H1 (cell line): ENCODE measurements around the gene ZNF521. TPM values are rescaled to one million over a fixed set of nuclear protein-coding genes. Genes with fewer than 3 reads are reported as not detected.

Experiments used
- CTCF ChIA-PET: fragments of 300-600 bp; sonication (Branson Sonifier 250); formaldehyde crosslinking; loops from one replicate; lab custom pipeline; 2021; ENCODE audit not compliant: partially characterized antibody; lab: Charles Lee
- POLR2A ChIA-PET: fragments of 300-600 bp; sonication (Branson Sonifier 250); formaldehyde crosslinking; loops from one replicate; lab custom pipeline; 2021; ENCODE audit warnings: inconsistent platforms; ENCODE audit not compliant: partially characterized antibody; lab: Charles Lee
- DNase-seq, 2 experiments: peaks; one replicate each; pipeline versions ENCODE4 v3.0.0 to v3.0.0-alpha.2; 2010 to 2022; ENCODE audit warnings: low spot score in 2 of 2, low read depth in 1 of 2, mixed read lengths in 1 of 2
- FAIRE-seq: peaks from 2 replicates; lab custom pipeline; 2011; peaks lifted over from hg19 to GRCh38; lab: Jason Lieb, UNC
- H2AFZ ChIP-seq: 2 replicates; pipeline ENCODE4 v1.8.1; 2012; ENCODE audit warnings: low read length, inconsistent platforms
- H2AK5ac ChIP-seq: 2 replicates; pipeline ENCODE4 v1.6.1; 2013; ENCODE audit warnings: low read depth, low read length
- H2BK120ac ChIP-seq: replicated peaks from 2 replicates; pipeline ENCODE3; 2013; ENCODE audit warnings: low read depth, low read length, inconsistent platforms
- H2BK12ac ChIP-seq: 2 replicates; pipeline ENCODE4 v1.6.1; 2013; ENCODE audit warnings: low read depth, low read length
- H2BK15ac ChIP-seq: 2 replicates; pipeline ENCODE4 v1.6.1; 2013; ENCODE audit warnings: low read length
- H2BK20ac ChIP-seq: 2 replicates; pipeline ENCODE4 v1.6.1; 2013; ENCODE audit warnings: low read length
- H2BK5ac ChIP-seq: 2 replicates; pipeline ENCODE4 v1.6.1; 2013; ENCODE audit warnings: low read depth, low read length
- H3K14ac ChIP-seq: 2 replicates; pipeline ENCODE4 v1.6.1; 2013; ENCODE audit warnings: inconsistent platforms; ENCODE audit not compliant: insufficient read length
- H3K18ac ChIP-seq: 2 replicates; pipeline ENCODE4 v1.6.1; 2013; ENCODE audit warnings: low read length; ENCODE audit errors: extremely low read depth
- H3K23ac ChIP-seq: 2 replicates; pipeline ENCODE4 v1.6.1; 2013; ENCODE audit warnings: inconsistent platforms; ENCODE audit not compliant: insufficient read length
- H3K23me2 ChIP-seq: 2 replicates; pipeline ENCODE4 v1.6.1; 2013; ENCODE audit warnings: low read depth, low read length
- H3K27ac ChIP-seq: 2 replicates; pipeline ENCODE4 v1.6.1; 2011; ENCODE audit warnings: low read depth, low read length, inconsistent platforms
- H3K27me3 ChIP-seq, 4 experiments: replicated peaks in 1 of 4; 1 replicate in 1 of 4; 2 replicates in 3 of 4; pipeline versions ENCODE4 v1.6.1 to v1.8.1; 2011 to 2013; ENCODE audit warnings: low read length in 3 of 4, mild to moderate bottlenecking in 3 of 4, inconsistent platforms in 2 of 4, mixed read lengths in 2 of 4, moderate library complexity in 1 of 4; ENCODE audit not compliant: control insufficient read depth in 3 of 4, insufficient read depth in 3 of 4; ENCODE audit errors: extremely low read depth in 1 of 4
- H3K36me3 ChIP-seq, 4 experiments: 2 replicates each; pipeline versions ENCODE4 v1.6.1 to v1.8.1; 2011 to 2013; ENCODE audit warnings: mild to moderate bottlenecking in 4 of 4, low read length in 3 of 4, moderate library complexity in 2 of 4, control low read depth in 1 of 4, inconsistent platforms in 1 of 4; ENCODE audit not compliant: insufficient read depth in 4 of 4, control insufficient read depth in 2 of 4
- H3K4ac ChIP-seq: replicated peaks from 2 replicates; pipeline ENCODE3; 2013; ENCODE audit warnings: low read length, low read depth, mixed read lengths, inconsistent platforms; ENCODE audit not compliant: insufficient read length
- H3K4me1 ChIP-seq, 4 experiments: replicated peaks in 1 of 4; 1 replicate in 1 of 4; 2 replicates in 3 of 4; pipeline versions ENCODE4 v1.6.1 to v1.8.1; 2011 to 2013; ENCODE audit warnings: low read length in 3 of 4, inconsistent platforms in 2 of 4, mixed read lengths in 1 of 4; ENCODE audit not compliant: insufficient read depth in 4 of 4, control insufficient read depth in 3 of 4
- H3K4me2 ChIP-seq, 2 experiments: 2 replicates each; pipeline versions ENCODE4 v1.6.1 to v1.8.1; 2011 to 2013; ENCODE audit warnings: low read depth in 2 of 2, low read length in 2 of 2, control low read depth in 1 of 2, inconsistent platforms in 1 of 2, mild to moderate bottlenecking in 1 of 2; ENCODE audit not compliant: insufficient read depth in 1 of 2
- H3K4me3 ChIP-seq, 4 experiments: fragments of 200-600, 300-600 bp in 1 of 4; sonication (generic), shearing (Covaris generic), sonication (Bioruptor Twin) in 1 of 4; 2 replicates each; pipeline versions ENCODE4 v1.5.1 to v1.8.1; 2011 to 2016; ENCODE audit warnings: low read length in 4 of 4, low read depth in 3 of 4, control low read depth in 2 of 4, inconsistent platforms in 2 of 4, mild to moderate bottlenecking in 2 of 4, mixed read lengths in 1 of 4, moderate library complexity in 1 of 4; ENCODE audit not compliant: insufficient read depth in 2 of 4; ENCODE audit errors: extremely low read depth in 1 of 4
- H3K56ac ChIP-seq: replicated peaks from 2 replicates; pipeline ENCODE3; 2013; ENCODE audit warnings: low read depth, mild to moderate bottlenecking, mixed read lengths, low read length, inconsistent platforms; ENCODE audit not compliant: insufficient read length
- H3K79me1 ChIP-seq: 2 replicates; pipeline ENCODE4 v1.6.1; 2013; ENCODE audit warnings: low read depth, low read length, control low read depth
- H3K79me2 ChIP-seq, 2 experiments: 2 replicates each; pipeline versions ENCODE4 v1.6.1 to v1.8.1; 2012 to 2013; ENCODE audit warnings: low read length in 2 of 2, mild to moderate bottlenecking in 2 of 2, inconsistent platforms in 1 of 2; ENCODE audit not compliant: insufficient read depth in 2 of 2, control insufficient read depth in 1 of 2
- H3K9ac ChIP-seq, 4 experiments: replicated peaks in 1 of 4; 1 replicate in 1 of 4; 2 replicates in 3 of 4; pipeline versions ENCODE4 v1.6.1 to v1.8.1; 2011 to 2013; ENCODE audit warnings: low read depth in 3 of 4, low read length in 3 of 4, control low read depth in 2 of 4, mild to moderate bottlenecking in 2 of 4, moderate library complexity in 2 of 4, inconsistent platforms in 1 of 4; ENCODE audit errors: extremely low read depth in 1 of 4
- H3K9me3 ChIP-seq, 2 experiments: 2 replicates each; pipeline versions ENCODE4 v1.6.1 to v1.8.1; 2012 to 2013; ENCODE audit warnings: mild to moderate bottlenecking in 2 of 2, moderate library complexity in 2 of 2, control low read depth in 1 of 2, inconsistent platforms in 1 of 2, low read depth in 1 of 2, low read length in 1 of 2, mixed read lengths in 1 of 2; ENCODE audit not compliant: insufficient read depth in 2 of 2
- H4K20me1 ChIP-seq, 2 experiments: replicated peaks in 1 of 2; 2 replicates each; pipeline versions ENCODE3 to v1.8.1; 2011 to 2013; ENCODE audit warnings: inconsistent platforms in 2 of 2, low read length in 2 of 2, mild to moderate bottlenecking in 1 of 2; ENCODE audit not compliant: insufficient read depth in 2 of 2, control insufficient read depth in 1 of 2
- H4K5ac ChIP-seq: 2 replicates; pipeline ENCODE4 v1.6.1; 2013; ENCODE audit warnings: low read length, low read depth, mixed read lengths, inconsistent platforms; ENCODE audit not compliant: insufficient read length
- H4K8ac ChIP-seq: 2 replicates; pipeline ENCODE4 v1.8.0; 2013; ENCODE audit warnings: mild to moderate bottlenecking, moderate library complexity, low read length, inconsistent platforms; ENCODE audit not compliant: insufficient read depth; ENCODE audit errors: extremely low read depth
- H4K91ac ChIP-seq: replicated peaks from 2 replicates; pipeline ENCODE3; 2013; ENCODE audit warnings: low read length, mixed read lengths, inconsistent platforms; ENCODE audit not compliant: insufficient read length
- ATF3 ChIP-seq: IDR thresholded peaks from 2 replicates; pipeline ENCODE4 v1.6.1; 2011; ENCODE audit warnings: low read depth, mild to moderate bottlenecking, low read length; ENCODE audit not compliant: insufficient read depth
- BCL11A ChIP-seq, 2 experiments: IDR thresholded peaks; one replicate each; pipeline ENCODE4 v1.6.1; 2011; ENCODE audit warnings: low read depth in 2 of 2, low read length in 2 of 2, mild to moderate bottlenecking in 2 of 2
- CTBP2 ChIP-seq: IDR thresholded peaks from 2 replicates; pipeline ENCODE4 v1.7.0; 2011; ENCODE audit warnings: borderline replicate concordance, mild to moderate bottlenecking, moderate library complexity, mixed read lengths, low read length; ENCODE audit not compliant: insufficient read depth, insufficient read length
- E2F6 ChIP-seq: IDR thresholded peaks from 2 replicates; pipeline ENCODE4 v1.6.1; 2012; ENCODE audit warnings: inconsistent platforms
- EGR1 ChIP-seq: IDR thresholded peaks from 2 replicates; pipeline ENCODE4 v1.6.1; 2011; ENCODE audit warnings: low read depth, low read length, borderline replicate concordance
- HDAC6 ChIP-seq: IDR thresholded peaks from one replicate; pipeline ENCODE4 v1.7.1; 2012; ENCODE audit warnings: low read depth, mild to moderate bottlenecking, inconsistent platforms, low read length, moderate library complexity
- KDM5A ChIP-seq: fragments of 200-600 bp; IDR thresholded peaks from 2 replicates; pipeline ENCODE4 v1.7.1; 2012; ENCODE audit warnings: mild to moderate bottlenecking, low read length, inconsistent platforms, mixed read lengths
- NRF1 ChIP-seq: IDR thresholded peaks from 2 replicates; pipeline ENCODE4 v1.6.1; 2011; ENCODE audit warnings: mild to moderate bottlenecking, low read depth, low read length, improper control_type of control experiment
- POU5F1 ChIP-seq: IDR thresholded peaks from 2 replicates; pipeline ENCODE4 v1.6.1; 2011; ENCODE audit warnings: low read depth, mild to moderate bottlenecking, low read length, moderate library complexity
- RAD21 ChIP-seq, 2 experiments: IDR thresholded peaks in 1 of 2; conservative IDR thresholded peaks in 1 of 2; 2 replicates each; pipeline ENCODE4 v1.6.1; 2011; ENCODE audit warnings: low read depth in 2 of 2, low read length in 2 of 2, improper control_type of control experiment in 1 of 2, inconsistent platforms in 1 of 2, mild to moderate bottlenecking in 1 of 2, moderate library complexity in 1 of 2
- SIRT6 ChIP-seq: IDR thresholded peaks from one replicate; pipeline ENCODE4 v1.7.1; 2012; ENCODE audit warnings: low read length, inconsistent platforms
- SP1 ChIP-seq: IDR thresholded peaks from 2 replicates; pipeline ENCODE4 v1.6.1; 2011; ENCODE audit warnings: low read depth, low read length
- TEAD4 ChIP-seq: IDR thresholded peaks from 2 replicates; pipeline ENCODE4 v1.6.1; 2012; ENCODE audit warnings: low read depth, low read length, inconsistent platforms, mixed read lengths
- YY1 ChIP-seq: IDR thresholded peaks from 2 replicates; pipeline ENCODE4 v1.6.1; 2011; ENCODE audit warnings: low read depth, mild to moderate bottlenecking, low read length
- WGBS, 2 experiments: shearing (Covaris generic) in 1 of 2; methylation state at CpG; one replicate each; pipeline versions ENCODE4 v1.1.6 to v1.1.7; 2013 to 2015; ENCODE audit warnings: low lambda C conversion rate in 2 of 2, mixed read lengths in 2 of 2, inconsistent platforms in 1 of 2, low coverage in 1 of 2, missing lambda C conversion rate in 1 of 2; ENCODE audit not compliant: insufficient replicate concordance in 2 of 2, insufficient coverage in 1 of 2, insufficient read length in 1 of 2; ENCODE audit errors: extremely low coverage in 1 of 2, missing lambda C conversion rate in 1 of 2; 5-methylcytosine and 5-hydroxymethylcytosine counted together
- polyA plus RNA-seq, 7 experiments: library from polyadenylated mRNA; depleted of rRNA in 3 of 7; stranded (reverse) in 5 of 7; unstranded in 2 of 7; fragments of >200 nt in 5 of 7; fragments of 200-250 nt in 2 of 7; gene quantifications; 1 replicate in 5 of 7; 2 replicates in 1 of 7; 4 replicates in 1 of 7; pipeline versions ENCODE4 v1.2.1 to v1.2.3, GENCODE V29; 2011 to 2013; ENCODE audit warnings: missing spikeins in 2 of 7, mixed read lengths in 2 of 7
- total RNA-seq: library from RNA; stranded (reverse); fragmentation: NEBNext Ultra II Directional; extraction: Animal tissue kit (Norgen Biotek cat#: 25700); gene quantifications from 2 replicates; pipeline ENCODE4 v1.2.1, GENCODE V29; 2021

Gene ZNF521
- total and polyA plus RNA-seq, 2 of the 8 experiments (the other 6 are each of a cell fraction or from before 2014, with no cell fraction given): 9.5 to 15.8 TPM

- no peak overlapping the region for H3K9ac ChIP-seq
- no peak overlapping the region for H3K4me3 ChIP-seq
- no peak overlapping the region for H4K5ac ChIP-seq
- CTCF ChIA-PET: interaction anchor here (0.7 kb wide), 2 partner anchors 9 to 10 kb away, joined by 3 read pairs; no protein-coding TSS in a partner anchor
- no peak overlapping the region for H2BK120ac ChIP-seq
- H4K91ac ChIP-seq: no peak overlapping the region
- H3K9me3 ChIP-seq: no peaks in the 10 kb centered on the region
- H4K8ac ChIP-seq: no peak overlapping the region
- H3K79me1 ChIP-seq: no peaks in the 10 kb centered on the region
- no peak overlapping the region for H2AK5ac ChIP-seq
- no peak for DNase-seq
- TF ChIP-seq SP1 (no peak), YY1 (no peak), TEAD4 (no peak), POU5F1 (no peak), NRF1 (no peak), BCL11A (IDR thresholded peaks at IDR 0.05; ENCODE audit: low read depth in 2 of 2, low read length in 2 of 2) (no peak), ATF3 (no peak), EGR1 (no peak), HDAC6 (no peak), SIRT6 (no peak), RAD21 (IDR thresholded peaks at IDR 0.05 in 1 of 2, conservative IDR thresholded peaks at IDR 0.05 in 1 of 2; ENCODE audit: low read depth in 2 of 2, low read length in 2 of 2) (no peak), KDM5A (no peak), CTBP2 (no peak), E2F6 (no peak)
- TF ChIP-seq, all 59 proteins: peak for 0
- no peak for FAIRE-seq
- Histone ChIP-seq H2AFZ (no peak overlapping the region), H2BK20ac (no peak overlapping the region), H3K4me1 (peaks cover 0 to 7% (median 0%) of the 10 kb centered on the region in 4 experiments; a peak in 1 of 7 replicates), H3K4me2 (no peak overlapping the region), H3K23me2 (no peaks in the 10 kb centered on the region), H3K79me2 (no peaks in the 10 kb centered on the region), H2BK5ac (no peak overlapping the region), H3K14ac (no peak overlapping the region), H3K27me3 (no peaks in the 10 kb centered on the region), H4K20me1 (no peaks in the 10 kb centered on the region), H3K23ac (no peak overlapping the region), H3K4ac (no peak overlapping the region), H3K36me3 (no peaks in the 10 kb centered on the region), H3K18ac (no peak overlapping the region), H3K56ac (no peak overlapping the region), H2BK12ac (no peak overlapping the region), H3K27ac (no peak overlapping the region), H2BK15ac (no peak overlapping the region)
- 94% methylated on average over 1 of the region's 1 CpG; no CpG with 5 or more reads in 1 of the 2 experiments for WGBS, 2 experiments
- POLR2A ChIA-PET: no interaction called here
Measured at GRCh38 chr18:25253779-25254178, 98.2 kb downstream of the ZNF521 start.
